BE2C (cell line): ENCODE results near the gene DGUOK.

Experiments
- DNase-seq: peaks from one replicate; pipeline ENCODE4 v3.0.0-alpha.2; 2020
- H3K27me3 ChIP-seq: fragments of 250-450 bp; sonication (Bioruptor Pico); 2 replicates; pipeline ENCODE4 v1.5.1; 2020; ENCODE audit warnings: mild to moderate bottlenecking
- H3K36me3 ChIP-seq: fragments of 250-450 bp; sonication (Bioruptor Pico); 2 replicates; pipeline ENCODE4 v1.5.1; 2020; ENCODE audit warnings: mild to moderate bottlenecking
- H3K4me1 ChIP-seq: fragments of 250-450 bp; sonication (Bioruptor Pico); 2 replicates; pipeline ENCODE4 v1.5.1; 2020
- H3K4me3 ChIP-seq: 2 replicates; pipeline ENCODE4 v1.5.1; 2011; ENCODE audit warnings: low read depth, low read length
- H3K9me3 ChIP-seq: fragments of 250-450 bp; sonication (Bioruptor Pico); 2 replicates; pipeline ENCODE4 v1.5.1; 2020
- CTCF ChIP-seq: IDR thresholded peaks from 2 replicates; pipeline ENCODE4 v1.5.1; 2012; ENCODE audit warnings: mild to moderate bottlenecking, low read depth, low read length

Gene DGUOK

GRCh38 chr2:73888388-73888787, 38.3 kb upstream of the DGUOK start:
- TF ChIP-seq CTCF: no peak

GRCh38 chr2:73889206-73889605, 37.5 kb upstream of the DGUOK start:
- H3K27me3 ChIP-seq: no peaks in the 10 kb centered on the region
- no peak overlapping the region for H3K4me3 ChIP-seq
- H3K9me3 ChIP-seq: no peaks in the 10 kb centered on the region
- TF ChIP-seq CTCF: no peak
- DNase-seq: no peak
- H3K36me3 ChIP-seq: no peaks in the 10 kb centered on the region
- H3K4me1 ChIP-seq: no peaks in the 10 kb centered on the region

More at GRCh38 chr2:73888388-73888787, 38.3 kb upstream of the DGUOK start:
- DNase-seq: no peak
- Histone ChIP-seq H3K4me3 (no peak overlapping the region), H3K9me3 (no peaks in the 10 kb centered on the region), H3K27me3 (no peaks in the 10 kb centered on the region), H3K4me1 (no peaks in the 10 kb centered on the region), H3K36me3 (no peaks in the 10 kb centered on the region)

- no peak for DNase-seq
- H3K27me3 ChIP-seq: no peaks in the 10 kb centered on the region
These were observed 36.2 kb upstream of the DGUOK start for GRCh38 chr2:73890301-73891092.

GRCh38 chr2:73891276-73891901, 35.3 kb upstream of the DGUOK start:
- TF ChIP-seq CTCF: no peak
- no peaks in the 10 kb centered on the region for H3K9me3 ChIP-seq

More at GRCh38 chr2:73890301-73891092, 36.2 kb upstream of the DGUOK start:
- H3K4me3 ChIP-seq: no peak overlapping the region
- no peaks in the 10 kb centered on the region for H3K9me3 ChIP-seq
- no peaks in the 10 kb centered on the region for H3K4me1 ChIP-seq
- no peaks in the 10 kb centered on the region for H3K36me3 ChIP-seq
- no peak for TF ChIP-seq CTCF

GRCh38 chr2:73892631-73893329, 33.9 kb upstream of the DGUOK start, which contains the start of gene ACTG2:
TSS of gene ACTG2 (plus strand) at chr2:73893008. CDS start at chr2:73901312, 8,304 bp downstream.
- no peak for TF ChIP-seq CTCF
- H3K27me3 ChIP-seq: no peaks in the 10 kb centered on the region
- H3K4me1 ChIP-seq: no peaks in the 10 kb centered on the region
- no peaks in the 10 kb centered on the region for H3K9me3 ChIP-seq
- no peak within 1 kb of the TSS for H3K4me3 ChIP-seq
- no peak for DNase-seq
- H3K36me3 ChIP-seq: no peaks in the 10 kb centered on the region

More at GRCh38 chr2:73891276-73891901, 35.3 kb upstream of the DGUOK start:
- no peak for DNase-seq
- H3K4me3 ChIP-seq: no peak overlapping the region
- no peaks in the 10 kb centered on the region for H3K4me1 ChIP-seq
- H3K27me3 ChIP-seq: no peaks in the 10 kb centered on the region
- no peaks in the 10 kb centered on the region for H3K36me3 ChIP-seq
